ENCODE measurements around the gene RBM12.

DNA sequence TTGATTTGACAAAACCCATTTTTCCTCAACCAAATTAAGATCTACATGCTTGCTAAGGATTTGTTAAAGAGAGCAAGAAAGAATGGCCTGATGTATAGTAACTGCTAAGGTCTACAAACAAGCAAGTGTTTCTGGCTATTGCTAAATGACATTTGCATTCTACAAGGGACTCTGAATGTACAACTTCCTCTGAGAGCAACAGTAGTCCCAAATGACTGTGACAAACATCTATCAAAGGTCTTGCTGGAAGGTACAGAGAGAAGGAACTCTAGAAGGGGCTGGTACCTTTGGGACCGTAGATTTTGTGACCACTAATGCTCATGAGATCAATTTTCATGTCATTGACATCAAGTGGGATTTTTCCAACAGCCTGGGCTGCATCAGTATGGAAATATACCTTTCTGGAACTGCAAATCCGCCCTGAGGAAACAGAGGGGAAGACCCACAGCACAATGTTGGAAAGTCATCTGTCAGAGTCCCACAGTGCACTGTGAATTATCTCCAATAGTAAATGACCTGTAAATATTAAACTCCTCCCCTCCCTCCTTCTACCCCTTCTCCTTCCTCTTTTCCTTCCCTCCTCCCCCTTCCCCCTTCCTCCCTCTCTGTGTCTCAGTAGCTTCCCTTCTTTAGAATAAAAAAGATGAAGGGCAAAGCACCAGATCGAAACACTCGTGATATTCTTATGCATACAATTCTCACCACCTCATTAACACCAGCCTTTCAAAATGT, 15.9 kb upstream of the RBM12 start:
- TF ChIP-seq RFX5 (IDR thresholded peaks at IDR 0.05; ENCODE audit: borderline replicate concordance, low read depth, low read length) (no peak), EZH2 (IDR thresholded peaks at IDR 0.05; ENCODE audit: low read depth, low read length, severe bottlenecking) (no peak), PHF8 (conservative IDR thresholded peaks at IDR 0.05; ENCODE audit: low read depth, low read length) (no peak), SIN3A (conservative IDR thresholded peaks at IDR 0.05 in 1 of 2, IDR thresholded peaks at IDR 0.05 in 1 of 2; ENCODE audit: low read depth in 1 of 2, low read length in 2 of 2) (no peak), SAP30 (IDR thresholded peaks at IDR 0.05; ENCODE audit: insufficient read depth, insufficient replicate concordance, low read length) (no peak), JUN (IDR thresholded peaks at IDR 0.05; ENCODE audit: low read depth, low read length) (no peak), BCL11A (IDR thresholded peaks at IDR 0.05; ENCODE audit: low read depth in 2 of 2, low read length in 2 of 2) (no peak), SRF (IDR thresholded peaks at IDR 0.05; ENCODE audit: low read depth, low read length) (no peak), TEAD4 (IDR thresholded peaks at IDR 0.05; ENCODE audit: low read depth, low read length) (no peak), CEBPB (IDR thresholded peaks at IDR 0.05; ENCODE audit: low read depth, low read length) (no peak), GABPA (IDR thresholded peaks at IDR 0.05; ENCODE audit: borderline replicate concordance, insufficient read depth, low read length) (no peak)
- TF ChIP-seq, protein P1, sequence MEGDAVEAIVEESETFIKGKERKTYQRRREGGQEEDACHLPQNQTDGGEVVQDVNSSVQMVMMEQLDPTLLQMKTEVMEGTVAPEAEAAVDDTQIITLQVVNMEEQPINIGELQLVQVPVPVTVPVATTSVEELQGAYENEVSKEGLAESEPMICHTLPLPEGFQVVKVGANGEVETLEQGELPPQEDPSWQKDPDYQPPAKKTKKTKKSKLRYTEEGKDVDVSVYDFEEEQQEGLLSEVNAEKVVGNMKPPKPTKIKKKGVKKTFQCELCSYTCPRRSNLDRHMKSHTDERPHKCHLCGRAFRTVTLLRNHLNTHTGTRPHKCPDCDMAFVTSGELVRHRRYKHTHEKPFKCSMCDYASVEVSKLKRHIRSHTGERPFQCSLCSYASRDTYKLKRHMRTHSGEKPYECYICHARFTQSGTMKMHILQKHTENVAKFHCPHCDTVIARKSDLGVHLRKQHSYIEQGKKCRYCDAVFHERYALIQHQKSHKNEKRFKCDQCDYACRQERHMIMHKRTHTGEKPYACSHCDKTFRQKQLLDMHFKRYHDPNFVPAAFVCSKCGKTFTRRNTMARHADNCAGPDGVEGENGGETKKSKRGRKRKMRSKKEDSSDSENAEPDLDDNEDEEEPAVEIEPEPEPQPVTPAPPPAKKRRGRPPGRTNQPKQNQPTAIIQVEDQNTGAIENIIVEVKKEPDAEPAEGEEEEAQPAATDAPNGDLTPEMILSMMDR (IDR thresholded peaks at IDR 0.05; ENCODE audit: control extremely low read depth in 1 of 3, insufficient read depth in 1 of 3, low read depth in 1 of 3, low read length in 3 of 3) = no peak
- TF ChIP-seq, protein P2, sequence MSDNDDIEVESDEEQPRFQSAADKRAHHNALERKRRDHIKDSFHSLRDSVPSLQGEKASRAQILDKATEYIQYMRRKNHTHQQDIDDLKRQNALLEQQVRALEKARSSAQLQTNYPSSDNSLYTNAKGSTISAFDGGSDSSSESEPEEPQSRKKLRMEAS (IDR thresholded peaks at IDR 0.05) = no peak
